ENCODE measurements around the gene ASB16.

ASB16 gene

DNA sequence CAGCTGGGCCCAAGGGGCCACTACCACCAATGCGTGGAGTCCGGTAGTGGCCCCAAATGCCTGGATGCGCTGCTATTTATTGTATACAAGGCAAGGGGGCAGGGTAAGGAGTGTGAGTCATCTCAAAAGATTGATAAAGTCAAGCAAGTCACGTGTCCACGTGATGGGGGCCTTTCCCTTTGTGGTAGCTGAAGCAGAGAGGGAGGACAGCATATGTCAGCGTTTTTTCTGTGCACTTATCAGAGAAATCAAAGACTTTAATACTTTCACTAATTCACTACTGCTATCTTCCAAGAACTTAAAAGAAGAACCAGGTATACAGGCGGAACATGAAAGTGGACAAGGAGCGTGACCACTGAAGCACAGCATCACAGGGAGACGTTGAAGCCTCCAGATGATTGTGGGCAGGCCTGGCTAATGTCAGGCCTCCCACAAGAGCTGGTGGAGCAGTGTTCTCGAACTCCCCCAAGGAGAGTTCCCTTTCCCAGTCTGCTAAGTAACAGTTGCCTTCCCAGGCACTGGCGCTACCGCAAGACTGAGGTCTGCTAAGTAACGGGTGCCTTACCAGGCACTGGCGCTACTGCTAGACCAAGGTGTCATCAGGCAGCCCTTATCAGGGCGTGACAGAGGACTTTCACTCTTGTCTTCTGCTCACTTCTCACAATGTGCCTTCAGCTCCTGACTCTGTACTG, 10.8 kb upstream of the ASB16 start:
- Histone ChIP-seq H3K9me2 (replicated peaks; ENCODE audit: insufficient read depth, low read length) (no peaks in the 10 kb centered on the region), H3K4me2 (ENCODE audit: low read depth, low read length) (no peak overlapping the region), H3K36me3 (replicated peaks; ENCODE audit: insufficient read depth, low read length) (no peaks in the 10 kb centered on the region), H3K4me3 (ENCODE audit: low read length) (no peak overlapping the region), H4K20me1 (ENCODE audit: insufficient read depth, low read length) (no peaks in the 10 kb centered on the region), H3F3A (ENCODE audit: insufficient read depth, low read length) (no peaks in the 10 kb centered on the region), H3K9ac (ENCODE audit: low read length) (no peak overlapping the region), H2AFZ (ENCODE audit: low read length) (no peak overlapping the region), H3K9me3 (replicated peaks; ENCODE audit: insufficient read depth, low read length) (no peaks in the 10 kb centered on the region), H3K79me2 (ENCODE audit: low read length) (no peaks in the 10 kb centered on the region), H3K27me3 (replicated peaks; ENCODE audit: insufficient read depth, low read length) (no peaks in the 10 kb centered on the region), H3K27ac (ENCODE audit: low read length) (no peak overlapping the region), H3K4me1 (ENCODE audit: low read length) (no peaks in the 10 kb centered on the region)
- no peak for DNase-seq
- TF ChIP-seq EZH2phosphoT487 (IDR thresholded peaks at IDR 0.05; ENCODE audit: low read length) (no peak), EZH2 (optimal IDR thresholded peaks at IDR 0.05; ENCODE audit: low read depth, low read length) (no peak)
- TF ChIP-seq, protein P1, sequence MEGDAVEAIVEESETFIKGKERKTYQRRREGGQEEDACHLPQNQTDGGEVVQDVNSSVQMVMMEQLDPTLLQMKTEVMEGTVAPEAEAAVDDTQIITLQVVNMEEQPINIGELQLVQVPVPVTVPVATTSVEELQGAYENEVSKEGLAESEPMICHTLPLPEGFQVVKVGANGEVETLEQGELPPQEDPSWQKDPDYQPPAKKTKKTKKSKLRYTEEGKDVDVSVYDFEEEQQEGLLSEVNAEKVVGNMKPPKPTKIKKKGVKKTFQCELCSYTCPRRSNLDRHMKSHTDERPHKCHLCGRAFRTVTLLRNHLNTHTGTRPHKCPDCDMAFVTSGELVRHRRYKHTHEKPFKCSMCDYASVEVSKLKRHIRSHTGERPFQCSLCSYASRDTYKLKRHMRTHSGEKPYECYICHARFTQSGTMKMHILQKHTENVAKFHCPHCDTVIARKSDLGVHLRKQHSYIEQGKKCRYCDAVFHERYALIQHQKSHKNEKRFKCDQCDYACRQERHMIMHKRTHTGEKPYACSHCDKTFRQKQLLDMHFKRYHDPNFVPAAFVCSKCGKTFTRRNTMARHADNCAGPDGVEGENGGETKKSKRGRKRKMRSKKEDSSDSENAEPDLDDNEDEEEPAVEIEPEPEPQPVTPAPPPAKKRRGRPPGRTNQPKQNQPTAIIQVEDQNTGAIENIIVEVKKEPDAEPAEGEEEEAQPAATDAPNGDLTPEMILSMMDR (IDR thresholded peaks at IDR 0.05; ENCODE audit: low read length) = no peak

DNA sequence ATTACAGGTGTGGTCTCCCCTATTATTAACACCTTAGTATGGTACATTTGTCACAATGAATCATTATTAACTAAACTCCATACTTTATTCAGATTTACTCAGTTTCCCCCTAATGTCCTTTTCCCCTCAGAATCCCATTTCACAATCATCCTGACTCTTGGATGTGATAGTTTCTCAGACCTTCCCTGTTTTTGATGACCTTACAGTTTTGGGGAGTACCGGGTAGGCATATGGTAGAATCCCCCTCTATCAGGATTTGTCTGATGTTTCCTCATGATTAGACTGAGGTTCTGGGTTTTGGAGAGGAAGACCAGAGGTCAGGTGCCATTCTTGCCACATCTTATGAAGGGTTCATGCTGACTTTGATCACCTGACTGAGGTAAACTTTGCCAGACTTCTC, 6.0 kb upstream of the ASB16 start:
- H3K4me1 ChIP-seq (ENCODE audit: low read length) = peaks cover 8% of the 10 kb centered on the region
- no peaks in the 10 kb centered on the region for H3K9me3 ChIP-seq (replicated peaks; ENCODE audit: insufficient read depth, low read length)
- no peak for TF ChIP-seq EZH2 (optimal IDR thresholded peaks at IDR 0.05; ENCODE audit: low read depth, low read length)
- TF ChIP-seq, protein P1 (IDR thresholded peaks at IDR 0.05; ENCODE audit: low read length) = no peak
- no peak for TF ChIP-seq EZH2phosphoT487 (IDR thresholded peaks at IDR 0.05; ENCODE audit: low read length)

DNA sequence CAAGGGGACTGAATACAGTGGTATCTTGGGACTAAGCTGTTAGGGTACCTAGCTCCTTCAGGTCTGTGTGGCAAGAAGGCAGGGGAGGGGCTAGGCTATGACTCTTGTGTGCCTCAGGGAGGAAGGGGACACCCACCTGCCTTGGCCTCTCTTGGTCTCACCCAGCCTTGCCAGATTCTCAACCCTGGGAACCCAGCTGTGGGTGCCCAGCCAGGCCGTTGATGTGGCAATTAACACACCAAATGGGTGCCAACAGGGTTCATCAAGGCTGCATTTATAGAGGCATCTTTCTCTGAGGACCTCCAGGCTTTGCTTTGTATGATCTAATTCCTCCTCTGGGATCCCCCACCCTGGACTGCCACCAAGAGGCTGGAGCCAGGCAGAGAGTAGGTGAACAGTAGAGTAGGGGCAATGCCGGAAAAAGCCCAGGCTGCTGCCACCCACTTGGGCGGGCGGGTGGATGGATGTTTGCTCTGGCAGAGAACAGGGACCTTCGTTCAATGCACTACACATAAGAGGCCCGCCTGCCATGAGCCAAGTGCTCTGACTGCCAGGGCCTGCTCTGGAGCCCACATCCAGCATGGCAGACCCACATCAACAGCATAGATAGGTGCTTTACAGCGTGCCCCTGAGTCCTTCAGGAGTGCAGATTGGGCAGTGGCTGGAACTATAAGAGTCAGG, 3.2 kb upstream of the ASB16 start:
- no peak for DNase-seq
- H3K4me2 ChIP-seq (ENCODE audit: low read depth, low read length) = no peak overlapping the region
- H3F3A ChIP-seq (ENCODE audit: insufficient read depth, low read length) = peaks cover 30% of the 10 kb centered on the region
- H3K4me1 ChIP-seq (ENCODE audit: low read length) = peaks cover 29% of the 10 kb centered on the region
- H4K20me1 ChIP-seq (ENCODE audit: insufficient read depth, low read length) = no peaks in the 10 kb centered on the region
- peaks cover 6% of the 10 kb centered on the region; the same call in 1 of the 2 replicates for H3K79me2 ChIP-seq (ENCODE audit: low read length)
- no peaks in the 10 kb centered on the region for H3K36me3 ChIP-seq (replicated peaks; ENCODE audit: insufficient read depth, low read length)
- H3K9ac ChIP-seq (ENCODE audit: low read length) = no peak overlapping the region
- no peak overlapping the region for H3K4me3 ChIP-seq (ENCODE audit: low read length)
- no peak overlapping the region for H2AFZ ChIP-seq (ENCODE audit: low read length)
- no peaks in the 10 kb centered on the region for H3K9me3 ChIP-seq (replicated peaks; ENCODE audit: insufficient read depth, low read length)
- H3K27ac ChIP-seq (ENCODE audit: low read length) = no peak overlapping the region
- H3K27me3 ChIP-seq (replicated peaks; ENCODE audit: insufficient read depth, low read length) = no peaks in the 10 kb centered on the region
- TF ChIP-seq EZH2phosphoT487 (IDR thresholded peaks at IDR 0.05; ENCODE audit: low read length) = no peak
- no peak for TF ChIP-seq EZH2 (optimal IDR thresholded peaks at IDR 0.05; ENCODE audit: low read depth, low read length)
- TF ChIP-seq, protein P1 (IDR thresholded peaks at IDR 0.05; ENCODE audit: low read length) = no peak
- no peaks in the 10 kb centered on the region for H3K9me2 ChIP-seq (replicated peaks; ENCODE audit: insufficient read depth, low read length)

More for the DNA sequence above, 6.0 kb upstream of the ASB16 start:
- no peak for DNase-seq
- Histone ChIP-seq H3K27ac (ENCODE audit: low read length) (no peak overlapping the region), H3K9me2 (replicated peaks; ENCODE audit: insufficient read depth, low read length) (no peaks in the 10 kb centered on the region), H2AFZ (ENCODE audit: low read length) (no peak overlapping the region), H3K4me3 (ENCODE audit: low read length) (no peak overlapping the region), H3K36me3 (replicated peaks; ENCODE audit: insufficient read depth, low read length) (no peaks in the 10 kb centered on the region), H3K4me2 (ENCODE audit: low read depth, low read length) (no peak overlapping the region), H3K79me2 (ENCODE audit: low read length) (no peaks in the 10 kb centered on the region), H4K20me1 (ENCODE audit: insufficient read depth, low read length) (no peaks in the 10 kb centered on the region), H3K27me3 (replicated peaks; ENCODE audit: insufficient read depth, low read length) (no peaks in the 10 kb centered on the region), H3F3A (ENCODE audit: insufficient read depth, low read length) (peaks cover 13% of the 10 kb centered on the region), H3K9ac (ENCODE audit: low read length) (no peak overlapping the region)
